ENCODE data around the gene SLF1.

GRCh38 chr5:94646758-94647157 is 28.3 kb downstream of the SLF1 start:
- TF ChIP-seq, protein P1, sequence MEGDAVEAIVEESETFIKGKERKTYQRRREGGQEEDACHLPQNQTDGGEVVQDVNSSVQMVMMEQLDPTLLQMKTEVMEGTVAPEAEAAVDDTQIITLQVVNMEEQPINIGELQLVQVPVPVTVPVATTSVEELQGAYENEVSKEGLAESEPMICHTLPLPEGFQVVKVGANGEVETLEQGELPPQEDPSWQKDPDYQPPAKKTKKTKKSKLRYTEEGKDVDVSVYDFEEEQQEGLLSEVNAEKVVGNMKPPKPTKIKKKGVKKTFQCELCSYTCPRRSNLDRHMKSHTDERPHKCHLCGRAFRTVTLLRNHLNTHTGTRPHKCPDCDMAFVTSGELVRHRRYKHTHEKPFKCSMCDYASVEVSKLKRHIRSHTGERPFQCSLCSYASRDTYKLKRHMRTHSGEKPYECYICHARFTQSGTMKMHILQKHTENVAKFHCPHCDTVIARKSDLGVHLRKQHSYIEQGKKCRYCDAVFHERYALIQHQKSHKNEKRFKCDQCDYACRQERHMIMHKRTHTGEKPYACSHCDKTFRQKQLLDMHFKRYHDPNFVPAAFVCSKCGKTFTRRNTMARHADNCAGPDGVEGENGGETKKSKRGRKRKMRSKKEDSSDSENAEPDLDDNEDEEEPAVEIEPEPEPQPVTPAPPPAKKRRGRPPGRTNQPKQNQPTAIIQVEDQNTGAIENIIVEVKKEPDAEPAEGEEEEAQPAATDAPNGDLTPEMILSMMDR (conservative IDR thresholded peaks at IDR 0.05; ENCODE audit: low read length), result no peak
- TF ChIP-seq EZH2phosphoT487 (IDR thresholded peaks at IDR 0.05; ENCODE audit: borderline replicate concordance), result no peak
